Small intestine (tissue), 7 donors: ENCODE data around the gene IGFL1. TPM values are rescaled to one million over a fixed set of nuclear protein-coding genes. Genes with fewer than 3 reads are reported as not detected.

Source experiments
- DNase-seq, 2 donors: peaks; one replicate each; pipeline versions ENCODE4 v3.0.0 to v3.0.0-alpha.2; 2013
- FAIRE-seq: peaks from 2 replicates; lab custom pipeline; 2012; peaks lifted over from hg19 to GRCh38; lab: Jason Lieb, UNC
- H3K27ac ChIP-seq, 3 donors: one replicate each; pipeline ENCODE4 v1.5.1; 2013; ENCODE audit warnings: low read length in 2 of 3, mild to moderate bottlenecking in 2 of 3, control low read depth in 1 of 3, inconsistent platforms in 1 of 3, low read depth in 1 of 3, moderate library complexity in 1 of 3
- H3K27me3 ChIP-seq, 3 donors: one replicate each; pipeline ENCODE4 v1.6.1; 2013; ENCODE audit warnings: low read length in 3 of 3, inconsistent platforms in 1 of 3; ENCODE audit not compliant: control insufficient read depth in 3 of 3, insufficient read depth in 3 of 3
- H3K36me3 ChIP-seq, 3 donors: one replicate each; pipeline ENCODE4 v1.6.1; 2013; ENCODE audit warnings: low read length in 3 of 3, inconsistent platforms in 1 of 3, low read depth in 1 of 3, mild to moderate bottlenecking in 1 of 3, moderate library complexity in 1 of 3; ENCODE audit not compliant: control insufficient read depth in 3 of 3, insufficient read depth in 2 of 3
- H3K4me1 ChIP-seq, 3 donors: one replicate each; pipeline ENCODE4 v1.6.1; 2013; ENCODE audit warnings: low read length in 2 of 3, inconsistent platforms in 1 of 3, low read depth in 1 of 3, mild to moderate bottlenecking in 1 of 3, moderate library complexity in 1 of 3; ENCODE audit not compliant: control insufficient read depth in 3 of 3, insufficient read depth in 2 of 3
- H3K4me3 ChIP-seq, 3 donors: one replicate each; pipeline ENCODE4 v1.5.1; 2013; ENCODE audit warnings: low read length in 3 of 3, control low read depth in 1 of 3, inconsistent platforms in 1 of 3, low read depth in 1 of 3, mild to moderate bottlenecking in 1 of 3, moderate library complexity in 1 of 3
- H3K9me3 ChIP-seq, 2 donors: one replicate each; pipeline ENCODE4 v1.6.1; 2013; ENCODE audit warnings: low read depth in 1 of 2, low read length in 1 of 2; ENCODE audit not compliant: control insufficient read depth in 2 of 2, insufficient read depth in 1 of 2
- WGBS, 3 donors: extraction: QIAGEN DNeasy Blood & Tissue Kit; methylation state at CpG; one replicate each; pipeline ENCODE4 v1.1.7; 2013; 5-methylcytosine and 5-hydroxymethylcytosine counted together
- polyA plus RNA-seq, 4 donors: library from polyadenylated mRNA; stranded (reverse) in 3 of 4; unstranded in 1 of 4; fragments of 200-250 nt in 3 of 4; fragments of 120-200 nt in 1 of 4; gene quantifications; one replicate each; pipeline versions ENCODE4 v1.2.1 to v1.2.3, GENCODE V29; 2013
- donor health status: healthy with polysubstance abuse.
- donor health status: control.
- donor health status: control.
- donor health status: Bipolar disorder and iron deficiency.
- donor health status: healthy.

Gene IGFL1
- polyA plus RNA-seq, 4 donors = not detected

GRCh38 chr19:46196410-46197124 lies 33.0 kb upstream of the IGFL1 start:
- Histone ChIP-seq H3K27ac (no peak overlapping the region), H3K27me3 (peaks cover 0 to 15% (median 7%) of the 10 kb centered on the region in 3 donors), H3K9me3 (no peaks in the 10 kb centered on the region), H3K36me3 (no peaks in the 10 kb centered on the region), H3K4me1 (no peaks in the 10 kb centered on the region), H3K4me3 (no peak overlapping the region)
- no peak for FAIRE-seq
- DNase-seq = no peak
- 42 to 58% (median 44%) methylated on average over 8 of the region's 8 CpGs for WGBS, 3 donors

GRCh38 chr19:46197314-46198070 lies 32.0 kb upstream of the IGFL1 start:
- Histone ChIP-seq H3K36me3 (no peaks in the 10 kb centered on the region), H3K27ac (no peak overlapping the region), H3K4me3 (no peak overlapping the region), H3K4me1 (no peaks in the 10 kb centered on the region), H3K27me3 (peaks cover 0 to 15% (median 7%) of the 10 kb centered on the region in 3 donors), H3K9me3 (no peaks in the 10 kb centered on the region)
- no peak for DNase-seq
- 42 to 66% (median 48%) methylated on average over 4 of the region's 4 CpGs for WGBS, 3 donors
- no peak for FAIRE-seq

GRCh38 chr19:46198756-46199155 lies 30.8 kb upstream of the IGFL1 start:
- DNase-seq (no peak), FAIRE-seq (no peak)
- 56 to 64% (median 63%) methylated on average over 3 of the region's 3 CpGs for WGBS, 3 donors
- Histone ChIP-seq H3K27ac (no peak overlapping the region), H3K4me3 (no peak overlapping the region), H3K36me3 (no peaks in the 10 kb centered on the region), H3K27me3 (peaks cover 0 to 13% (median 5%) of the 10 kb centered on the region in 3 donors), H3K9me3 (no peaks in the 10 kb centered on the region), H3K4me1 (no peaks in the 10 kb centered on the region)

- Histone ChIP-seq H3K4me3 (no peak overlapping the region), H3K4me1 (no peaks in the 10 kb centered on the region), H3K36me3 (no peaks in the 10 kb centered on the region), H3K9me3 (no peaks in the 10 kb centered on the region), H3K27ac (no peak overlapping the region), H3K27me3 (peaks cover 0 to 6% (median 3%) of the 10 kb centered on the region in 3 donors)
- no peak for DNase-seq
- no peak for FAIRE-seq
- 66 to 74% (median 66%) methylated on average over 16 of the region's 16 CpGs for WGBS, 3 donors
Measured at GRCh38 chr19:46201454-46202310, 27.9 kb upstream of the IGFL1 start.

- no peaks in the 10 kb centered on the region for H3K36me3 ChIP-seq
- FAIRE-seq (no peak), DNase-seq (no peak)
- H3K27me3 ChIP-seq = no peaks in the 10 kb centered on the region
- no peak overlapping the region for H3K4me3 ChIP-seq
- no peaks in the 10 kb centered on the region for H3K9me3 ChIP-seq
- H3K27ac ChIP-seq = no peak overlapping the region
- WGBS, 3 donors = 50 to 63% (median 58%) methylated on average over 4 of the region's 4 CpGs
- H3K4me1 ChIP-seq = no peaks in the 10 kb centered on the region
Measured at GRCh38 chr19:46202426-46202825, 27.1 kb upstream of the IGFL1 start.

- Histone ChIP-seq H3K27me3 (no peaks in the 10 kb centered on the region), H3K27ac (no peak overlapping the region), H3K4me1 (no peaks in the 10 kb centered on the region), H3K9me3 (no peaks in the 10 kb centered on the region), H3K36me3 (no peaks in the 10 kb centered on the region), H3K4me3 (no peak overlapping the region)
- 77 to 86% (median 78%) methylated on average over 8 of the region's 8 CpGs for WGBS, 3 donors
- DNase-seq (no peak), FAIRE-seq (no peak)
Measured at GRCh38 chr19:46202872-46203860, 26.4 kb upstream of the IGFL1 start.

GRCh38 chr19:46204008-46204407 lies 25.5 kb upstream of the IGFL1 start:
- Histone ChIP-seq H3K4me3 (no peak overlapping the region), H3K9me3 (no peaks in the 10 kb centered on the region), H3K4me1 (no peaks in the 10 kb centered on the region), H3K27me3 (no peaks in the 10 kb centered on the region), H3K36me3 (no peaks in the 10 kb centered on the region), H3K27ac (no peak overlapping the region)
- DNase-seq (no peak), FAIRE-seq (no peak)
- WGBS, 3 donors = 80 to 85% (median 81%) methylated on average over 5 of the region's 5 CpGs
